Forelimb muscle (tissue), 1 donor: Measurements from ENCODE around the gene PRELID3B. TPM values are rescaled to one million over a fixed set of nuclear protein-coding genes. Genes with fewer than 3 reads are reported as not detected.

Experiments used
- DNase-seq: peaks from one replicate; pipeline ENCODE4 v3.0.0-alpha.2; 2013; ENCODE audit warnings: low read depth
- polyA plus RNA-seq: library from polyadenylated mRNA; unstranded; fragments of 120-200 nt; gene quantifications from one replicate; pipeline ENCODE4 v1.2.1, GENCODE V29; 2013; ENCODE audit not compliant: insufficient read length

PRELID3B gene
- polyA plus RNA-seq, result 47.0 TPM

GRCh38 chr20:59042151-59042795 lies at the start of gene PRELID3B:
PRELID3B (minus strand) TSS chr20:59042786; CDS start chr20:59042730, 56 bp downstream.
- no peak for DNase-seq

DNA sequence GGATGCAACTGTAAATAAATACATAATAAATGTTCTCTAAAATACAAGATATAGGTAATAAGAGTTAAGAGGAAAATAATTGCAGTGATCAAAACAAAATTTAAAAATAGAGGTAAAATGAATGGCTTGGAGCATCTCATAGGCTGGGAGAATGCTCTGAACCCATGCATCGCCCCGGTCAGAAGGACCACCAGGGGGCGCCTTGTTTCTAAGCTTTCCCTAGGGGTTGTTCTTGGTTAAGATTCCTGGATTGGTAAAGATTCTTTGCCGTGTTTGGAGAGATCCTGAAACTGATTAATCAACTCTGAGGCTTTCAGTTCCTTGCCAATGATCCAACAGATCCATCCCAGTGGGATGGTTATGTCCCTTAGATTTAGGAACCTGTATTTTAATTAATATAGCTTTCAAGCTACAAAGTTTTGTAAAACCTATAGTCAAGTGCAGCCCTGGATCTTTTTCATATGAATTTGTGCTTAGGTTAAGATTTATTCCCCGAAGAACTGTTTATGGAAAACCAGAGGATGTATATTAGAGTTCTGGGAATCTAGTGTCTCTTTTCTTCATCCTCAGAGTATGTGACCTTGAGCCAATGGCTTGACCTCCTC lies 45.3 kb upstream of the PRELID3B start:
- DNase-seq, result no peak

DNA sequence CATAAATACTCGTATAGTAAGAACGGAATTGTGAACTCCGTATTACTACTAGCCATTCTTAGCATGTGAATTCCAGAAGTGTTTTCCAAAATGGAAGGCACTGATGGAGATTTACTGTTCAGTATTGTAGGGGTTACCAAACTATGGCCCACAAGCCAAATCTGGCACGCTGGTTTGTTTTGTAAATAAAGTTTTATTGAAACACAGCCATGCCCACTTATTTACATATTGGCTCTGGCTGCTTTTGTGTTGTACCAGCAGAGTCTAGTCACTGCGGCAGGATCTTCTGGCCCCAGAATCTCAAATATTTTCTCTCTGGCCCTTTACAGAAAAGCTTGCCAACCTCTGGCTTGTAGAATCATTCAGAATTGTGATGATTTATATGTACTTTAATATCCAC lies 44.3 kb upstream of the PRELID3B start:
- no peak for DNase-seq

GRCh38 chr20:59084041-59084850 lies 41.7 kb upstream of the PRELID3B start:
- no peak for DNase-seq

DNA sequence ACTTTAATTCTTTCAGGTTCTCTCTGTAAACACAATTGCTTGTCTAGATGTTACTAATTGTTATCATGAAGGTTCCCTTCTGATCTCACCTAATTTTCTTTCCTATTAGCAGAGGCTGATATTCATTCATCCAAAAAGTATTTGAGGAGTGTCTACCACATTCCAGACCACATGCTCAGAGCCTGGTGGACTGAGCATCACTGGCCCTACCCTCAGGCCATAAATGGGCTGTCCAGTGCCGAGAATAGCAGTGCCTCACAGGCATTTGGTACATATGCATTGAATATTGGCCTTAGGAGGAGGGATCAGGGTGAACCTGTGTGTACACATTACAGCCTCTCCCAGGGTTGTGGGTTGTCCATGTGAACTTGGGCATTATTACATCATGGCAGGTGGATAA lies 40.4 kb upstream of the PRELID3B start:
- DNase-seq, result no peak

GRCh38 chr20:59082077-59082740 lies 39.6 kb upstream of the PRELID3B start:
- DNase-seq, result no peak

- DNase-seq, result no peak
These were observed 38.5 kb upstream of the PRELID3B start for GRCh38 chr20:59081036-59081435.

DNA sequence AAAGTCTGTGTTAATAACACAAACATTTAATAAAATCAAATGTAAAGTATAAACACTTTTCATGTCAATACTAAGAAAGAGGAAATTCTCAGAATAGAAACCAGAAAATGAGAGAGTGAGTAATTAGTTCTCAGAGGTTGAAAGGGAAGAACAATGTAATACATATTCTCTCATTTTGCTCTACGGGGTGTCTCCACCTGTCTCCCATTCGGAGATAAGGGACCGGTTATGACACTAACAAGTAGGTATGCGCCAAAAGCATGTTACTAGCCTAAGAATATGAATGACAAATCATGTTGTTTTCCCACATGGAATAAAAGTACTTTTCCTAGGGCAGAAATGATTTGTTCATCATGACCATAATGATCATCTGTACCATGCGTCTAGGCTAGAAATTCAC lies 35.6 kb upstream of the PRELID3B start:
- no peak for DNase-seq

- no peak for DNase-seq
These were observed 35.1 kb upstream of the PRELID3B start for GRCh38 chr20:59077705-59078104.

- DNase-seq, result no peak
These were observed 33.4 kb upstream of the PRELID3B start for GRCh38 chr20:59075934-59076508.

GRCh38 chr20:59074456-59074855 lies 31.9 kb upstream of the PRELID3B start:
- no peak for DNase-seq

GRCh38 chr20:59073582-59073981 lies 31.0 kb upstream of the PRELID3B start:
- no peak for DNase-seq

GRCh38 chr20:59071216-59071615 lies 28.6 kb upstream of the PRELID3B start:
- no peak for DNase-seq

DNA sequence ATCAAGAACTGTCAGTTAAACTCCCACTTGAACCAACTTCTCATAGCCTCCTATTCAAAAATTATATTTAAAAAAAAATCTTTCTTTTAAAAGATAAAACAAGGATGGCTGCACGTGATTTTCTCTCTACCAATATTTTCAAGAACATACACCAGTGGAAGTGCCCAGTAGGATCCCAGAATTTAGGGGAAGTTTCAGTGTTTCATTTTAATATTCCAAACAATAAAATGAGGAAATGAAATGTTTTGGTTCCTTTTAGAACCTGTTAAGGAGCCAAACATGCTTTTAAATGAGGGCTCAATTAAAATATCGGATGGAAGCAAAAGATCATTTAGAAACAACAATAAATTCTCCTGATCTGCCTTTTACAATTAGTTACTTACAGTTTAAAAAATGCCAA lies 26.4 kb upstream of the PRELID3B start:
- DNase-seq, result no peak

GRCh38 chr20:59068534-59068933 lies 25.9 kb upstream of the PRELID3B start:
- no peak for DNase-seq

DNA sequence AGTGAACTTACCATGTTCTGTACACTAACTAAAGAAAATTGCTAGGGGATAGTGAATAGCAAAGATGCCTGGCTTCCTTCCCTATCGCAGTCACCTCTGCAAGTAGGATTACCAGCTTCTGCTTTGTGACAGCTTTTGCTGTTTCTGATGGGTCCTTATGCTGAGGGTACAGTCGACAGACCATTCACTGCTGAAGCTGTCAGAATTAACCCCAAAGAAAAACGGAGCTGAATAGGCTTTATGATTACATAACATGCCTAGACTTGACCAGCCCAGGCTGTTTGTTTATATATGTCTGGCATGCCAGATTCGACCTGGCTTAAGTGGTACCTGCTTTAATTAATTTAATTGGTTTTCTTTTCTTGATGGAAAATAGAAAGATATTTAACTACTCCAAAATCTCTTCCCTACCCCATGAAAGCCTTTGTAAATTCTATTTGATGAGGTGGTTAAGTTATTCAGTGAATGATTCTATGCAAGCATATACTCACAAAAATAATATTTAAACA lies 21.7 kb upstream of the PRELID3B start:
- no peak for DNase-seq

GRCh38 chr20:59063358-59064213 lies 21.0 kb upstream of the PRELID3B start:
- DNase-seq, result no peak

GRCh38 chr20:59062081-59062480 lies 19.5 kb upstream of the PRELID3B start:
- no peak for DNase-seq

DNA sequence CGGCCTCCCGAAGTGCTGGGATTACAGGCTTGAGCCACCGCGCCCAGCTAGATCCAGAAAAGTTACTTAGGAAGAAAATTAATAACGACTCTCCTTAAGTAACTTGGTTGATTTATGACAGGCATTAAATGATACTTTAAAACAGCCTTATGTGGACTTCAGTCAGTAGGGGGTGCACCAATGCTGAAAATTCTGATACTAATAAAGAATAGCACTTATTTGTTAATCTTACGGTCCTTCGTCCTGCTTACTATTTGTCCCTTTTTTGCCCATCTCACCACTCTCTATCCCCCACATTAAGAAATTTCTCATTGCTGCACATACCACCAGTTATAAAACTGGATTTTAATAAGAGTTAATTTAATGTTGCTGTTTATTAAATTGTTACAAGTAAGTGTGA lies 12.7 kb upstream of the PRELID3B start:
- no peak for DNase-seq

DNA sequence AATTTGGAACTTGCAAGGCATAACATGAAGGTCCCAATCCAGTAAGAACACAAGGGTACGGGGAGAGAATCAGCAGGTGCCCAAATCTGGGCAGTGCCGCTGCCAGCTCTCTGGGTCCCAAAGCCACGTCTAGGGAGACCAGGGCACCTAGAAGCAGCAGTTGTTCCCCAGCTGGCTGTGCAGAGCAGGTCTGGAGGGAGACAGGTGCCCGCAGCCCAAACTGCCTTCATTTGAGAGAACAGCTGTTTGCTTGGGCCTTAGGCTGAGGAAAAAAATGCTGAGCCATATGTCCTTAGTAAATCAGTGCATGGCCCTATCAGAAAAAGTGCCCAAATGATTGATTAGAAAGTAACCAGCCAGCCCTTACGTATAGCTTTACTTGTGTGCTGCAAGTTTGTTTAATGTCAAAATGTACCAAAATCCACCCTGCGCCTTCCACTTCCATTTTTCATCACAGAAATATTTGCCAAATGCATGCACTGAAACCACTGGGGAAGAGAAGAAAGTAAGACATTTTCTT lies 9.1 kb upstream of the PRELID3B start:
- no peak for DNase-seq

GRCh38 chr20:59050437-59050836 lies 7.9 kb upstream of the PRELID3B start:
- DNase-seq, result no peak
